ENCODE data around the gene MYH13.

Gene MYH13

GRCh38 chr17:10372906-10373305 is at the start of gene MYH13:
MYH13 (minus strand) TSS chr17:10373006; CDS start chr17:10364530, 8,476 bp downstream.
- no peak for DNase-seq

- DNase-seq = no peak
Measured at GRCh38 chr17:10421900-10422542, 49.2 kb upstream of the MYH13 start, which contains the start of gene MYH8. MYH8 (minus strand) TSS chr17:10421950; CDS start chr17:10420227, 1,723 bp downstream.

DNA sequence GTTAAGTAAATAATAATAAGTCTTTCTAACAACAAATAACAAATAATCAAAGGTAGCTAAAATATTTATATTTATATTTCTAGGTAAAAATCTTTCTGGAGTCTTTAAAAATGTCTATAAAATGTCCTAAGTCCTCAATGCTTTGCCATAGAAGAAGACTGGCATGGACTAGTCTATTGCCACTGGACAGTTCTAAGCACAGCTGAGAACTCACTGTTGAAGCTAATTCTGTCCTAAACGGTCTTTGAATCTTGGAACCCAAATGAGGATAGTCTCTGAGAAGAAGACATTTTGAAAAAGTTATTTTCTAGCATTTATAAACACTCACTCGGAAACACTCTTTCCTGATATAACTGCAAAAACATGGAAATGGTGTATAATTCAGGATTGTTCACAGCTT is 48.4 kb upstream of the MYH13 start:
- DNase-seq = no peak

DNA sequence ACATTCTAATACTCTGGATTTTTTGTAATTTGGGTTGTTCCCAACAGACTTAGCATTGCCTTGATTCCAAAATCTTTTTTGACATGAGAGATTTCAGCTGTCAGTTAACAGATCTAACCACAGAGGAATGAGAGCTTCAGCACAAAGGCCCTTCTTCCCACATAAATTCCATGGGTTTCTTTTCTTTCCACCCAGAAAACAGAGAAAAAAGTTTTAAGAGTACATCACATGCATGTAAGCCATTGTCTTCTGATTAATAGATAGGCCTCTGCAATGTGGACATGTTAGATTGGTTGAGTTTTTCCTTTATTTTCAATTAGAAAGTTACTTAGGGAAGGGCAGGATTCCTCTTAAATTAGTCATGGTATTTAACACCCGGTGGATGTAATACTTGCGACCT is 48.0 kb upstream of the MYH13 start:
- DNase-seq = no peak

GRCh38 chr17:10417431-10417830 is 44.6 kb upstream of the MYH13 start:
- DNase-seq = no peak

DNA sequence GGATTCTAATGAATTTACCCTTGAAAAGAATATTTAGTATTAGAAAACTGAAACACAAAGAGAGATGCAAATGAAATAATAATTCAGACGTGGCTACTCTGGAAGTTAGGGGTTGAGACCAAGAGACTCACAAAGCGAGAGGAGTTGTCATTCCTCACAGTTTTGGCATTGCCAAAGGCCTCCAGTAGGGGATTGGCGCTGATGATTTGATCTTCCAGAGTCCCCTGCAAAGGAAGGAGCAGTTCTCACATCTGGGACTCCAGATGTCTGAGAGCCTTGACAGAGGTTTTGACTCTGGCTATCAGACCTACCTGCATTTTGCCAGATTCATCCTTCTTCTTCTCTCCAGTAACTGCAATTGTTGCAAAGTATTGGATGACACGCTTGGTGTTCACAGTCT is 42.4 kb upstream of the MYH13 start:
- DNase-seq = no peak

DNA sequence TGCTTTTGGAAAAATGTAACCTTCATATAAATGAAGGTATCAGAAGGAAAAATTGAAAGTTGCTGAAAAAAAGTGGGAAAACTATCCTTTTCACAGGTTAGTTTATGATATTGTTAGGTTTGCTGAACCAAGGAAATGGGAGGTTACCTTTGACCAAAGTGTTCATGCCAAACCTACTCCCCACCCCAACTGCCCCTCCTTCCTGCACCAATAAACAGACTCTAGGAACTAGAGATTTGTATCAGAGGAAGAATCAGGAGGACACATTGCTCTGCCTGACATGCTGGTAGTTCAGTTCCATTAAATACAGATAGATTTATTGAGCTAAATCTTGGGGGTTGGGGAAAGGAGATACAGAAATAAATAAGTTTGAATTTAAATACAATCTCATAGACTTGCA is 30.8 kb upstream of the MYH13 start:
- no peak for DNase-seq

- no peak for DNase-seq
Measured at GRCh38 chr17:10398352-10398751, 25.5 kb upstream of the MYH13 start.

DNA sequence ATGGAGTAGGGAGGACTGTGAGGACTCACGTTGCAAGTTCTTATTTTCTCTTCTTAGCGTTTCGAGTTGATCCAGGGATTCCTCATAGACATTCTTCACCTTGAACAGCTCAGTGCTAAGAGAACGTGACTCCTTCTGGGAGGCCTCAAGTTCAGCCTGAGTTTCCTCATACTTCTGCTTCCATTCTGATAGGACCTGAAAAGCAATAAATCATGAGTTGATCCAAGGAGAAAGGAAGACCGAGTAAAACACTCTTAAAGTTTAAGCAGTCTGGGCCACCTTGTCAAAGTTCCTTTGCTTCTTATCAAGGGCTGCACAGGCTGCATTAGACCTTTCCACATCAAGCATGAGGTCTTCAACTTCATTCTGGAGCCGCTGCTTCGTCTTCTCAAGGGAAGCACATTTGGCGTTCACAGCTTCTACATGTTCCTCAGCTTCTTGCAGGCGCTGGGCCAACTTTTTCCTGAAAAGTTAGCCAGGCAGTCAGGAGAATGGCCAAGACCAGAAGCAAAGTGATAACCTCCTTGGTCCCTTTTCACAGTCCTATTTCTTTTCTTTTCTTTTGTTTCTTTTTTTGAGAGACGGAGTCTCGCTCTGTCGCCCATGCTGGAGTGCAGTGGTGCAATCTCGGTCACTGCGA is 23.8 kb upstream of the MYH13 start:
- DNase-seq = no peak

GRCh38 chr17:10394201-10394887 is 21.5 kb upstream of the MYH13 start:
- DNase-seq = no peak

DNA sequence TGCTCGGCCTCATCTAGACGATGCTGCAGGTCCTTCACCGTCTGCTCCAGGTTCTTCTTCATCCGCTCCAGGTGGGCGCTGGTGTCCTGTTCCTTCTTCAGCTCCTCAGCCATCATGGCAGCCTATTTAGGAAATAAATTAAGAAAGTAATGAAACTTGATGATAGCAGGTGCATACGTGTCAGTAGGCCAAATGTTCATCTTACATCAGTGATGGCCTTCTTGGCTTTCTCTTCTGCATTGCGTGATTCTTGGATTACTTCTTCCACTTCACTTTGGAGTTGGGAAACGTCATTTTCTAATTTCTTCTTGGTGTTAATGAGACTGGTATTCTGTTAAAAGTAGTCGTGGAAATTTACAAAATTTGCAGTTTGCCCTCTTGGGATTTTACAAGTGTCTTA is 20.1 kb upstream of the MYH13 start:
- no peak for DNase-seq

- no peak for DNase-seq
Measured at GRCh38 chr17:10385871-10386270, 13.1 kb upstream of the MYH13 start.

DNA sequence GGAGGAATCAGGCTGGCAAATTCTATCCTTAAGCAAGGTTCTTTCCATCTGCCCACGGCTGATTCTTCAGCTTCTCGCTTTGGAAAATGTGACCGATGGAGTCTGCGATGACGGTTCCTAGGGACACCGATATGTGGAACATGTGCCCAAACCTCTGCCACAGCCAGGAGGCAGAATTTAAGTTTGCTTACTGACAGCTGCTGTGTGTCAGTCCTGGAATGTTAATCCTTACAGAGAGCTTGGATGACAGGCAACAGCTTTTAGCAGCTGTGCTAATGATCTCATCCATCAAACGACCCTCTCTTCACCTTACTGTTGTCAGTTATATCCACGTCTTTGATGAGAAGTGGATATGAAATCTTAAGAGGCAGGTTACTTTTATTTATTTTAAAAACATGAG is 11.4 kb upstream of the MYH13 start:
- no peak for DNase-seq

GRCh38 chr17:10380631-10381408 is 8.0 kb upstream of the MYH13 start:
- DNase-seq = no peak

DNA sequence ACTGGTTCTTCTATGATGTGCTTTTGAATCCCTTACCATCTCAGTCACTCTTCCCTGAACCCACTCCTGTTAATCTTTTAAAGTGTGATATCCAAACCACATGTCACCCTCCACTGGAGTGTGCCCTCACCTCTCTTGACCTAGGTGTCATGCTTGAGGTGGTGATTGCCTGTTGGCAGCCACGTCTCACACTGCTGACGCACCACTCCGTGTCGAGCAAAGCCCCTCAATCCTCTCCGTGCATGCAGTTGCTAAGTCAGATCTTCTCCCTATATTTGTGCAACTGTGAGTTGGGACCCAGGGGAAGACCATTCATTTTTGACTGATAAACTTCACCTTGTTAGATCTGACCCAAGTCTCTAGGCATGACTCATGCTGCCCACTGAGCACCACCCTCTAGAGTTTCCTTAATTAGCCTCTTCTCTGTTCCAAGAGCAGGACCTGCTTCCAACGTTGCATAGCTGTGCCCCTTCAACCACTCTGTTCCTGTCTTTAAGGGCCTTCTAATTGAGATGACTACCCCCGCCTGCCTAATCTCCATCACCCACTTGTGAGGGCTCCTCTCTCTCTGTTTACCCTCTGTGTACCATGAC is 2.7 kb downstream of the MYH13 start:
- DNase-seq = no peak

GRCh38 chr17:10369239-10369638 is 3.6 kb downstream of the MYH13 start:
- DNase-seq = no peak

DNA sequence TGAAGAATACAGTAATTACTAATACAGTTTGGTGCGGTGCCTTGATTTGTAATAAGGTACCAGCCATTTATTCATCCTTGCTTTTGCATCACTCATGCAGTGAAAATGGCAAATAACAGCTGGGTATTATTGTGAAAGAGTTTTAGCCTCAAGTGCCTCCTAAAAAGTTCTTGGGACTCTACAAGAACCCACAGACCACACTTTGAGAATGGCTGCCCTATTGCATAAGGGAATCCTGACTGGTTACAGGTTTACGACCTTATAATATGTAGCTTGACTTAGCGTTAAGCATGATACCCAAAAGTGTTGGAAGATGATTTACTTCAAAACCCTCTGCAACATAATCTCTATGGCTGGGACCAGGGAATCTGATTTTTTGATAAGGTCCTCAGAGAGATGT is 4.2 kb downstream of the MYH13 start:
- DNase-seq = no peak

DNA sequence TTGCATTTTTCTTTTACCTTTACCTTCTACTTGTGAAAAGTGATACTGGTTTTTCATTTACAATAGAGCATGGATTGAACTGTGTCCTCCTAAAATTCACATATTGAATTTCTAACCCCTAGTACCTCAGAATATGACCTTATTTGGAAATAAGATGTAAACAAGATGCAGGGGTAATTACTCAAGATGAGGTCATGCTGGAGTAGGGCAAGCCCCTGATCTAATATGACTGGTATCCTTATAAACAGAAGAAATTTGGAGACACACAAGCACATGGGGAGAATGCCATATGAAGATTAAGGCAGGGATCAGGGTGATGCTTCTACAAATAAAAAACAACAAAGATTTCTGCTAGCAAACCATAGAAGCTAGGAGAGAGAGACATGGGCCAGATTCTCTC is 12.2 kb downstream of the MYH13 start:
- no peak for DNase-seq

DNA sequence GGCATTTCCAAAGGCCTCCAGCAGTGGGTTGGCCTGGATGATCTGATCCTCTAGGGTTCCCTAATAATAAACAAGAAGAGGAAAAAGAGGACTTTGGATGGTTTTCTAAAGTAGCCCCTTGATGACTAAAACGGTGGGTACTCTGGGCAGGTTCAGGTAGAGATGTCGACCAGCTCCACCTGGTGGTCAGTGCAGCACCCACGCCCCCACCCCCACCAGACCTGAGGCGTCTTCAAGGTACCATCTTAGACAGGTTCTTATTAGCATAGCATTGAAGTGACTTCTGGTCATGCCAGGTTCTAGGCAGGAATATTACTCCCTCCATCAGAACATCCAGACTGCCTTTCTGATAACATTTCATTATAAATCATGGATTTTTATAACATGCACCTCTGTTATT is 15.0 kb downstream of the MYH13 start:
- no peak for DNase-seq

DNA sequence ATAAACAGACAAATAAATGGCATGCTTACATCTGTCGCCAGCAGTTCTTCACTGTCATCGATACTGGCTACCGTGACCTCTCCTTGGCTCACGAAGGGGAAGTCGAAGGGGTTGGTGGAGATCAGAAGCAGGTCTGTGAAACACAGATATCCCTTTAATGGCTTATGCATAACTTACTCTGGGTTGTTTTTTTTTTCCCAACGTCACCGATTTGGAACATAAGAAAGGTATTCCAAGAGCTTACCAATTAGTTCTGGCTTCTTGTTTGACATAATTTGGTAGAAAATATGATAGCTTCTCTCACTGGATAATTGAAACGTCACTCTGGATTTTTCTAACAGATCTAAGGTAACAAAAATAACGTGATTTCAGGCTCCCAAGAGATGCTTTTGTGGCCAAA is 18.2 kb downstream of the MYH13 start:
- no peak for DNase-seq

DNA sequence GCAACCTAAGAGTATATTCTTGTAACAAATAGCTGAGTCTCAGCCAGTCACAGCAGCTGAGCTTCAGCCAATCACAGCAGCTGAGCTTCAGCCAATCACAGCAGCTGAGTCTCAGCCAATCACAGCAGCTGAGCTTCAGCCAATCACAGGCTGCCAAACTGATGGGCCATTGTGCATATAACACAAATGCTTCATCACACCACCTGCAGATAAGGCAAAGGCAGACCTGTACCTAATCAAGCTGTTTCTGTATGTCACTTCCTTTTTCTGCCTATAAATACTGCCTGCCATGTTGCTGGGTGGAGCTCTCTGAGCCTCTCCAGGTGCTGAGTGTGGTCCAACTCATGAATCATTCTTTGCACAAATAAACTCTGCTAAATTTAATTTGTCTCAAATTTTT is 19.9 kb downstream of the MYH13 start:
- no peak for DNase-seq

GRCh38 chr17:10349403-10349802 is 23.4 kb downstream of the MYH13 start:
- no peak for DNase-seq

DNA sequence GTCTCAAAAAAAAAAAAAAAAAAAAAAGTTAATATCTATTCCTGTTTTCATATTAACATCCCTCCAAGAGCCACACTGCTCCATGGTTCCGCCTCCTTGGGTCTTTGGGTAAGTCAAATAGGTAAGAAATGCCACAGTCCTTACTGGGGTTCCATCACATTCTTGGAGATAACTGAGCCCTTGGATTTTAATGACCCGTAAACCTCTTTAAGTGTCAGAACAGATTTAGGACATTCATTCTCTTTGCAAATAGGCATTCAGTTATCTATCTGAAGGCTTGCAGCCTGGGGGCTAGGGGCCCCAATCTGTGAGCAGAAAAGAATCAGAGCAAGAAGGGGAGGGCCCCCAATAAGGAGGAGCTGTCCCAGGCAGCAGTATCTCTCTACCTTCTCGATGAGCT is 28.0 kb downstream of the MYH13 start:
- DNase-seq = no peak
